CD4-positive, alpha-beta T cell treated with Interleukin-1 beta for 1 hour (primary cell): ENCODE data around the gene MCCC2.
A peak's percentile ranks its signal among the peaks of the same experiment; 100 is the strongest.
"Not testable (repeated sequence)": the region's sequence is repeated elsewhere in the genome, so short reads cannot be mapped to it uniquely, and the experiment has no call there.

Source experiments
- DNase-seq, 2 donors: peaks; one replicate each; pipeline ENCODE4 v3.0.0-alpha.2; 2020 to 2022

MCCC2 gene

GRCh38 chr5:71600783-71601182 is 13.6 kb downstream of the MCCC2 start:
- no peak for DNase-seq

- peak; percentile 52 to 72 for DNase-seq
These were observed 14.3 kb downstream of the MCCC2 start for GRCh38 chr5:71601222-71602026.

GRCh38 chr5:71609916-71610315 is 22.8 kb downstream of the MCCC2 start:
- DNase-seq: not testable (repeated sequence)

GRCh38 chr5:71615809-71616208 is 28.7 kb downstream of the MCCC2 start:
- no peak for DNase-seq

- DNase-seq: no peak
These were observed 33.5 kb downstream of the MCCC2 start for GRCh38 chr5:71620630-71621029.

GRCh38 chr5:71621268-71621667 is 34.1 kb downstream of the MCCC2 start:
- DNase-seq: no peak

GRCh38 chr5:71621741-71622140 is 34.6 kb downstream of the MCCC2 start:
- DNase-seq: no peak

GRCh38 chr5:71623221-71623794 is 36.2 kb downstream of the MCCC2 start:
- no peak for DNase-seq

- DNase-seq: no peak
These were observed 42.8 kb downstream of the MCCC2 start for GRCh38 chr5:71629950-71630349.

GRCh38 chr5:71631070-71631469 is 43.9 kb downstream of the MCCC2 start:
- DNase-seq: no peak

GRCh38 chr5:71632168-71632567 is 45.0 kb downstream of the MCCC2 start:
- no peak for DNase-seq

GRCh38 chr5:71633255-71634155 is 46.4 kb downstream of the MCCC2 start:
- DNase-seq: no peak

- no peak for DNase-seq
These were observed 50.0 kb downstream of the MCCC2 start for GRCh38 chr5:71637133-71637532.

- DNase-seq: no peak
These were observed 53.3 kb downstream of the MCCC2 start for GRCh38 chr5:71640408-71640807.

- DNase-seq: no peak
These were observed 57.9 kb downstream of the MCCC2 start for GRCh38 chr5:71645030-71645429.

GRCh38 chr5:71650940-71651339 is 63.8 kb downstream of the MCCC2 start:
- not testable (repeated sequence) for DNase-seq

GRCh38 chr5:71651579-71651978 is 64.4 kb downstream of the MCCC2 start:
- no peak for DNase-seq

- DNase-seq: no peak
These were observed 65.2 kb downstream of the MCCC2 start for GRCh38 chr5:71652349-71652748.

- no peak for DNase-seq
These were observed 65.8 kb downstream of the MCCC2 start for GRCh38 chr5:71652803-71653543.

GRCh38 chr5:71658916-71659662 is 71.9 kb downstream of the MCCC2 start:
- DNase-seq: no peak

GRCh38 chr5:71662381-71662780 is 75.2 kb downstream of the MCCC2 start:
- no peak for DNase-seq
